Stimulated activated CD4-positive, alpha-beta T cell treated with anti-CD3 and anti-CD28 coated beads, Interleukin-4, amount 100 ng/mL, for 4 hours (primary cell): ENCODE data around the gene C10orf105.

Source experiments
- DNase-seq, 2 experiments: peaks; one replicate each; pipeline ENCODE4 v3.0.0-alpha.2; 2020

The C10orf105 gene

DNA sequence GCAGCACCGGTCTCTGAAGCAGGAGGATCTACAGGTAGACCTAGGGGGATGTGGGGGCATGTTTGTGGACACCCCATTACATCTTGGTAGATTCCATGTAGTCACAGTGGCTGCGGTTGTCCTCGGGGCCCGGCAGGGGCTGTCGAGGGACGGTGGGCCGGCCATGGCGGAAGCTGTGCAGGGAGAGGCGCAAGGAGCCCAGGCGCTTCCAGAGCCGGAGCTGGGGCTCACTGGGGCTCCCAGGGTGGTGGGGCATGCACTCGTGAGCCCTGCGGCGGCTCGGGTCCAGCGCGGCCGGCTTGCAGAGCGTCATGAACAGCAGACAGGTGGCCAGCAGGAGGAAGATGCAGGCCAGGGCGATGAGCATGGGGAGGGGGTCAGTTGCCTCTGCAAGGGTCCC lies 3.7 kb downstream of the C10orf105 start:
- DNase-seq = no peak

GRCh38 chr10:71715026-71715425 lies 4.6 kb downstream of the C10orf105 start:
- no peak for DNase-seq

GRCh38 chr10:71714592-71714991 lies 5.0 kb downstream of the C10orf105 start:
- no peak for DNase-seq

DNA sequence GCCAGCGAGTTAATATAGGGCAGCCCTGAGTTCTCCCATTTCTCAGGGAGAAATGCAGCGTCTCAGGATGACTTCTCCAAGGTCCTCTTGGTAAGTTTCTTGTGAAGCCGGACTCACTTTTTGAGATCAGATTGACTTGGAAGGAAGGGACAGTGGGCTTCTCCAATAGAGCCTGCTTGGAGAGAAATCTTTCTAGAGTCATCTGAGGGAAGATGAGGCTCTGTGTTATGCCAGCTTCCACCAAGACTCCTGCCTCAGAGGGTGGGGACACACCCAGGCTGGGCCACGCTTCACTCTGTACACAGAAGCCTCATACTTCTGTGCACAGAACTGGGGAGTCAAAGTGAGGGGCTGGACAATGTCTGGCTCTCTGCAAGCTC lies 5.6 kb downstream of the C10orf105 start:
- DNase-seq = no peak

- peak in 1 of 2 experiments; percentile 42 for DNase-seq
Observed at GRCh38 chr10:71713135-71714030, 6.2 kb downstream of the C10orf105 start.

DNA sequence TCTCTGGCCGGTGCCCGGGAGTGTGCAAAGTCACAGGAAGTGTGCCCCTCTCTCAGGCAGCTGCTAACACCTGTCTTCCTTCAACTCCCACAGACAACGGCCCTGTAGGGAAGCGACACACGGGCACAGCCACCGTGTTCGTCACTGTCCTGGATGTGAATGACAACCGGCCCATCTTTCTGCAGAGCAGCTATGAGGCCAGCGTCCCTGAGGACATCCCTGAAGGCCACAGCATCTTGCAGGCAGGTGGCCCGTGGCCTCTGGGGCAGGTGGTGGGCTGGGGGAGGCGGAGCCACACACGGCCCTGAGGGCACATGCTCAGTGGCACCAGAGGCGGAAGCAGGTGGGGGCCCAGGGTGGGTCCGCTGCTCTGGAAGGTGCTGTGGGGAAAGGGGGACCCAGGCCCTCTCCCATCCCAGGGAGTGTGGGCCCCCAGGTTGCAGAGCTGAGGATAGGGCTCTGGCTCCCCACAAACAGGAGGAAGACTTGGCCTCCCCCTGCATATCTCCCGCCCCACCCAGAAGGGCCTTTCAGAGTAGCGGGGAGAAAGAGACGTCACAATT lies 6.9 kb downstream of the C10orf105 start:
- DNase-seq = peak in 1 of 2 experiments; percentile 53

GRCh38 chr10:71712170-71712569 lies 7.4 kb downstream of the C10orf105 start:
- DNase-seq = no peak

- DNase-seq = no peak
Observed at GRCh38 chr10:71711052-71711623, 8.4 kb downstream of the C10orf105 start.

- DNase-seq = no peak
Observed at GRCh38 chr10:71710519-71710918, 9.1 kb downstream of the C10orf105 start.

GRCh38 chr10:71708897-71709882 lies 10.4 kb downstream of the C10orf105 start:
- DNase-seq = no peak

GRCh38 chr10:71708301-71708703 lies 11.3 kb downstream of the C10orf105 start:
- DNase-seq = peak; percentile 51 to 70

GRCh38 chr10:71707240-71707789 lies 12.3 kb downstream of the C10orf105 start:
- DNase-seq = no peak

DNA sequence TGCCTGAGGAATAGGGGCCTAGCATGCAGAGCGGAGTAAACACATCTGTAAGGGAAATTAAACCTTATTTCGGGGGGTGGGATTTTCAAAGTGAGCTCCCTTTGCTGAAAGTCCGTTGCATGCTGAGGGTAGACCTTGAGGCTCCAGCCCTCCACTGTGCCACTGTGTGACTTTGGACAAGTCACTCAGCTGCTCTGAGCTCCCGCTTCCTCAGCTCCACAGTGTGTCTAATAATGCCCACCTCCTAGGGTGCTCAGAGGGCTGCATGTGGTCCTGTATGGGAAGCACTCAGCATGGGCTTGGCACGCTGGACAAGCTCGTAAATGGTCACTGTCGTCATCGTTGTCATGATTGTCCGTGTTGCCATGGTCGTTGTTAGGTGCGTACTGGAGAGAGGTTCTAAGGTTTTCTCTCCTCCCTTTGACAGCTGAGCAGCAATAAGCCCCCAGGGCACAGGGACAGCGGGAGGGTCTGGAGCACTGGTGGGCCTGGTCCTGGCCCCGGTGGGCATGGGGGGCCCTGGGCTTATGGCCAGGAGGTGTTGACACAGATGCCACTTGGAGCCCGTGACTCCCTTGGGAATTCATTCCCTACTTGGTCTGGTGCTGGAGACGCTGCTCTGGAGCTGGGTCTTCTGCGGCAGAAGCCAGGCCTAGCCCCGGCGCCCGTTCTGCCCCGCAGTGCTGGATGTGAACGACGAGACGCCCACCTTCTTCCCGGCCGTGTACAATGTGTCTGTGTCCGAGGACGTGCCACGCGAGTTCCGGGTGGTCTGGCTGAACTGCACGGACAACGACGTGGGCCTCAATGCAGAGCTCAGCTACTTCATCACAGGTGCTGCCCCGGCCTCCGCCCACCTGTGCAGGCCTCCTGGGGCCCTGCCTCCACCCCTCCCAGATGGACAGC lies 13.1 kb downstream of the C10orf105 start:
- no peak for DNase-seq

DNA sequence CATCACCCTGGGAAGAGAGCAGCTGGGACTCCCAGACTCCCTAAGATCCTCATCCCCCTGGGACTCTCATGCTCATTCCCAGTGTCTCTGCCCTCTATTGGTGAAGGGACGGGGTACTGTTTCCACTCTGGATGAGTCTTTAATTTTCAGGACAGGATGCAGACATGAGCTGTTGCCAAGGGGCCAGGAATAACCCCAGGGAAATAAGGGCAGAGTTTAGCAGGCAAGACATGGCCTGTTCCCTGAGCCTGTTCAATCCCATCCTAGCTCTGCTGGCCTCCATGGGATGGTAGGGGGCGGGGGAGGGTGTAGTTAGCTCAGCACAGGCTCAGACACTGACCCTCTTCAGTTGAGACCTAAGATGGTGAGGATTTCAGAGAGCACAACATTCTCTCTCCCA lies 14.0 kb downstream of the C10orf105 start:
- no peak for DNase-seq

GRCh38 chr10:71704816-71705215 lies 14.8 kb downstream of the C10orf105 start:
- no peak for DNase-seq

DNA sequence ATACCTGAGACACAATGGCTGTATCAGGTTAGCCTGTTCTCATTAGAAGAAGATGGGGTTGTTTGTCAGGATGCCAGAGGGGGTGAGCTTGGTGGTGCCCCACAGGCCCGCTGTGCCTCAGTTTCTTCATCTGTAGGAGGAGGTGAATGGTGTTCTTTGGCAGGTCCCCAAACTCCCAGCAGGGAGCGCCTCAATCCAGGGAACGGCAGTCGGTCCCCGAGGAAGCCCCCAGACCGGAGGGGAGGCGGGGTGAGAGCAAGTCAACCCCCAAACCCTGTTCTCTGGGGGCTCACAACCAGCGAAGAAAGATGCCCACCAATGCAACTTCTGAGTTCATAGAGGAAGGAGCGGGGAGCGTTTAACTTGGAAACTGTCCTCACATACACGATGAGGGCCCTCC lies 16.0 kb downstream of the C10orf105 start:
- DNase-seq = no peak

DNA sequence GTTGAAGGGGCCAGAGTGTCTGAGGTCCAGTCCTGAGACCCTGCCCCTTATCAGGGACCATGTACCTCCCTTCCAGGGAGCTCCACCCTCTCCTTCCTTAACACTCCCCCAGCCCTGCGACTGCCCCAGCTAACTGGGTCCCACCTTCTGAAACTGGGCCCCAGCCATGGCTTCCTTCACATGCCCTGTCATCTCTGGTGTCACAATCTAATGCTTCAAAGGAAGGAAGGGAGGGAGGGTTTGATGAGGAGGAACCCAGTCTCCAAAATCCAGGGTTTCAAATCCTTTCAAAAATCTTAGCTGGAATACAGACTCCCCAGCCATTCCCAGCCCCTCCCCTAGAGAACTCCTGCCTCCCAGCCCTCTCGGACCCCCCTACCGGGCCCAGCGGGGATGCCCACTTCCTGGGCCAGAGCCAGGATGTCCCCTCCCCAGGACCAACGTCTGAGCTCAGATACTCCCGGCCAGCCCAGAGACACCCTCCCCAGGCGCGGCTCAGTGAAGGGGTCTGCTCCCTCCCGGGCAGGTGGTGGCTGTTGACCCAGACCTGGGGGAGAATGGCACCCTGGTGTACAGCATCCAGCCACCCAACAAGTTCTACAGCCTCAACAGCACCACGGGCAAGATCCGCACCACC lies 18.0 kb downstream of the C10orf105 start:
- no peak for DNase-seq

DNA sequence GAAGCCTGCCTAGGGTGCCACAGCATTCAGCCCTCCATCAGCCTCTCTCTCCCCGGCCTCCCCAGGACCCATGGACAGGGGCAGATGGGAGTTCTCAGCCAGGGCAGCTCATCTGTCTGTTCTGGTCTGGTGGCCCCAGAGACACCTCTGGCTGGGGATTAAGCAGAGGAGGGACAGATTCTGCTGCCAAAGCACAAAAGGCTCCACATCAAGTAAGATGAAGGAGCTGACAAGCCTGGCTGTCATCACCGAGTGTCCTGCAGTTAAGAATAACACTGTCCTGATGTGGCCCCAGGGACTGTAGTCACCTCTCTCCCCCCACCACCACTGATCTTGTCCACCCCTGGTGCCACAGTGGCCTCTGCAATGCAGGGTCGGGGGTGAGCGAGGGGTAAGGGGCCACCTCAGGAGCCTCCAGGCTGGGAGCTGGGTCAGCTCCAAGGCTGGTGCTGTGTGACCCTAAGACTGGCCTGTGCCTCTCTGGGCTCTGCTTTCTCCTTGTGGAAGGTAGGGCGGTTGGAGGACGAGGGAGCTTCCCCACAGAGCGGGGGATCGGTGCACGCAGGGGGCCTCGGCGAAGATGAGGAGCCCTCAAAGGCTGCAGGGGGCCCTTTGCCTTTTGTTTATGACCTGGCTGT lies 18.7 kb downstream of the C10orf105 start:
- DNase-seq = no peak

GRCh38 chr10:71698737-71699136 lies 20.8 kb downstream of the C10orf105 start:
- DNase-seq = no peak

- DNase-seq = peak; percentile 40 to 60
Observed at GRCh38 chr10:71697938-71698709, 21.5 kb downstream of the C10orf105 start.
